Osteoblast (primary cell): ENCODE results near the gene LEF1. TPM values are rescaled to one million over a fixed set of nuclear protein-coding genes. Genes with fewer than 3 reads are reported as not detected.

Source experiments
- DNase-seq: peaks from one replicate; pipeline ENCODE4 v3.0.0; 2011; ENCODE audit warnings: low spot score, mixed read lengths; ENCODE audit not compliant: insufficient read length; ENCODE audit errors: missing footprints
- H2AFZ ChIP-seq: 2 replicates; pipeline ENCODE4 v1.6.0; 2011; ENCODE audit warnings: mild to moderate bottlenecking, low read length
- H3K27ac ChIP-seq: 2 replicates; pipeline ENCODE4 v1.5.1; 2011; ENCODE audit warnings: mild to moderate bottlenecking, low read depth, low read length, moderate library complexity
- H3K27me3 ChIP-seq: 2 replicates; pipeline ENCODE4 v1.6.0; 2012; ENCODE audit warnings: mild to moderate bottlenecking, control low read depth, inconsistent platforms, low read length, moderate library complexity; ENCODE audit not compliant: insufficient read depth
- H3K36me3 ChIP-seq: 2 replicates; pipeline ENCODE4 v1.5.1; 2011; ENCODE audit warnings: mild to moderate bottlenecking, low read length, control low read depth, moderate library complexity; ENCODE audit not compliant: insufficient read depth
- H3K4me1 ChIP-seq: 2 replicates; pipeline ENCODE4 v1.5.1; 2011; ENCODE audit warnings: mild to moderate bottlenecking, low read length, control low read depth, moderate library complexity; ENCODE audit not compliant: insufficient read depth
- H3K4me2 ChIP-seq: 2 replicates; pipeline ENCODE4 v1.6.0; 2011; ENCODE audit warnings: mild to moderate bottlenecking, low read length; ENCODE audit not compliant: insufficient read depth
- H3K4me3 ChIP-seq: fragments of 200-600 bp; sonication (generic); 3 replicates; pipeline ENCODE4 v1.5.1; 2012; ENCODE audit warnings: mild to moderate bottlenecking, low read length, inconsistent platforms; ENCODE audit not compliant: insufficient read depth
- H3K79me2 ChIP-seq: 2 replicates; pipeline ENCODE4 v1.6.0; 2012; ENCODE audit warnings: mild to moderate bottlenecking, low read length, control low read depth, inconsistent platforms; ENCODE audit not compliant: insufficient read depth
- H3K9me3 ChIP-seq: 2 replicates; pipeline ENCODE4 v1.5.1; 2011; ENCODE audit warnings: low read depth, low read length, control low read depth
- H4K20me1 ChIP-seq: 2 replicates; pipeline ENCODE4 v1.6.0; 2012; ENCODE audit warnings: mild to moderate bottlenecking, low read length, control low read depth; ENCODE audit not compliant: insufficient read depth
- CTCF ChIP-seq: IDR thresholded peaks from 2 replicates; pipeline ENCODE4 v1.5.1; 2011; ENCODE audit warnings: mild to moderate bottlenecking, low read depth, low read length, moderate library complexity; ENCODE audit errors: extremely low read depth
- total RNA-seq: library from RNA; depleted of rRNA; stranded (reverse); fragments of >200 nt; gene quantifications from 2 replicates; pipeline ENCODE4 v1.2.3, GENCODE V29; 2012

LEF1 gene
- total RNA-seq, 1 donor = 5.8 TPM

GRCh38 chr4:108043526-108043925 lies 125.2 kb downstream of the LEF1 start:
- H3K4me1 ChIP-seq = peaks cover 7% of the 10 kb centered on the region
- TF ChIP-seq CTCF = no peak
- no peak overlapping the region for H3K27ac ChIP-seq
- no peaks in the 10 kb centered on the region for H3K9me3 ChIP-seq
- no peaks in the 10 kb centered on the region for H3K79me2 ChIP-seq
- H2AFZ ChIP-seq = no peak overlapping the region
- H3K4me3 ChIP-seq = no peak overlapping the region
- H3K4me2 ChIP-seq = no peak overlapping the region
- no peaks in the 10 kb centered on the region for H4K20me1 ChIP-seq
- no peaks in the 10 kb centered on the region for H3K36me3 ChIP-seq
- DNase-seq = no peak
- H3K27me3 ChIP-seq = no peaks in the 10 kb centered on the region

- Histone ChIP-seq H3K4me2 (no peak overlapping the region), H3K27ac (no peak overlapping the region), H3K9me3 (no peaks in the 10 kb centered on the region), H4K20me1 (no peaks in the 10 kb centered on the region), H3K4me1 (peaks cover 7% of the 10 kb centered on the region), H3K4me3 (no peak overlapping the region), H2AFZ (no peak overlapping the region), H3K36me3 (no peaks in the 10 kb centered on the region), H3K27me3 (no peaks in the 10 kb centered on the region), H3K79me2 (no peaks in the 10 kb centered on the region)
- TF ChIP-seq CTCF = no peak
- DNase-seq = no peak
Observed at GRCh38 chr4:108042927-108043326, 125.8 kb downstream of the LEF1 start.

GRCh38 chr4:108037884-108038283 lies 130.8 kb downstream of the LEF1 start:
- H3K27ac ChIP-seq = no peak overlapping the region
- H3K4me2 ChIP-seq = no peak overlapping the region
- no peaks in the 10 kb centered on the region for H3K9me3 ChIP-seq
- no peak for TF ChIP-seq CTCF
- H2AFZ ChIP-seq = no peak overlapping the region
- H4K20me1 ChIP-seq = no peaks in the 10 kb centered on the region
- H3K79me2 ChIP-seq = no peaks in the 10 kb centered on the region
- H3K27me3 ChIP-seq = no peaks in the 10 kb centered on the region
- H3K4me1 ChIP-seq = no peaks in the 10 kb centered on the region
- peaks cover 12% of the 10 kb centered on the region for H3K36me3 ChIP-seq
- no peak for DNase-seq
- H3K4me3 ChIP-seq = no peak overlapping the region

- no peaks in the 10 kb centered on the region for H4K20me1 ChIP-seq
Observed at GRCh38 chr4:108036213-108036612, 132.5 kb downstream of the LEF1 start.

More at GRCh38 chr4:108036213-108036612, 132.5 kb downstream of the LEF1 start:
- DNase-seq = no peak
- Histone ChIP-seq H3K4me1 (no peaks in the 10 kb centered on the region), H3K27ac (no peak overlapping the region), H2AFZ (no peak overlapping the region), H3K9me3 (no peaks in the 10 kb centered on the region), H3K79me2 (no peaks in the 10 kb centered on the region), H3K4me3 (no peak overlapping the region), H3K36me3 (peaks cover 16% of the 10 kb centered on the region), H3K27me3 (no peaks in the 10 kb centered on the region), H3K4me2 (no peak overlapping the region)
- TF ChIP-seq CTCF = no peak
